Measurements from ENCODE around the gene CDHR3.

The CDHR3 gene

DNA sequence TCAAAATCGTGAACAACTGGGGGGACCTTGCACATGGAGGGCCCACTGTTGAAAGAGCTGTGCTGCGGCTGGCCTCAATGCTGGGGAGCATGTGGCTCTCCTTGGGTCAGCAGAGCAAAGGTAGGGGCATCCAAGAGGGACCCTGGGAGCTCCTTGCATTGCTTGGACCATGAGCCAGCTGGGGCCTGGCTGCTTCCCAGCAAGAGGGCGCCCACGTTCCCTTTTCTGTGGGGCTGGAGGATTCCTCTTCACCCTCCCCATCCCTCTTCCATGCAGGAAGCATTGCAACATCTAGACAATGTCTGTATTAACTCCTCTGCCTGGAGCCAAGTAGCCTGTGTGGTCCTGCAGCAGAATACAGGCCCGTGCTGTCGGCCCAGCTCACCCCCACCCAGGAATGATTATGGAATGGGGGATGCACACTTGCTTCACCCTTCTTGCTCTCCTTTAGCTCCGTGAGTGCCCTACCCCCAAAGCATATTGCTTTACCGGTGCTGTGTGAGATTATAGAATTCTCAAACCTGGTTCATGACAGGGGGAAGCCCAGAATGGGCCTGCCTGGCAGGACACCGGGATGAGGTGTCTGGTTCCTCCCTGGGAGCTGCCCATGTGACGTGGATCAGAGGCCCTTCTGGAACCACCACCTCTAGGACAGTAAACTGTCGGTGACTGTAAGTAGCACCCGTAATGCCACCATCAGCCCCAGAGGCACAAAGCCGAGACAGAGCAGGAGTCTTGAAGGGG, 87.1 kb downstream of the CDHR3 start:
- no peak for DNase-seq (ENCODE audit: low spot score)

DNA sequence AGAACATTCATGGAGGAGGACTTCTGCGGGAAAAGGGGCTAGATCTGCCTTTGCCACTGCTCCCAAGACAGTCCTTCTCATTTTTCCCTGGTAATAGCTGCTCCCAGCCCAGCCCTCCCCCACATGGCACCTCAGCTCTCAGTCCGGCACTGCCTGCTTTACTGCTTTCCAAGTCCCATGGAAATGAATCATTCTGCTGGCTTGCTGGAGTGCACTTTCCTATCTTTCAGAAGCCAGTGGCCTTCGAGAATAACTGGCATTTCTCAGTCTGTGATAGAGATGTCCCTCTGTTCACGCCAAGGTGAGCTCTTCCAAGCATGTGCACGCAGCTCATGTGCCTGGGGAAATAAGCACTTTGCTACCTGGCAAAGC, 87.7 kb downstream of the CDHR3 start:
- DNase-seq (ENCODE audit: low spot score), result no peak

DNA sequence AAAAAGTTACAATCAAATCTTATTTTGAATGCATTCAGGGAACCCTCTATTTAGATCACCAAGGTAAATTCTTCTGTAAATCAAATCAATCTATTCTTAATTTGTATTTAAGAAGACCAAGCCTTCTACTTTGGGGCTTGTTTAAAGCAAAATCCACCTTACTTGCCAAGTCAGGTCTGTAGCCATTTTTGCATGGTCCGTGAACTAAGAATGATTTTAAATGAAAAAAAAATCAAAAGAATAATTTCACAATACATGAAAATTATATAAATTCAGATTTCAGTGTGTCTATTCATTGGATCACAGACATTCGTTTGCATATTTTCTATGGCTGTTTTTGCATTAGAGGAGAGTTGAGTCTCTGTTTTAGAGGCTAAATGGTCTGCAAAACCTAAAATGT, 89.6 kb downstream of the CDHR3 start:
- DNase-seq (ENCODE audit: low spot score), result no peak

DNA sequence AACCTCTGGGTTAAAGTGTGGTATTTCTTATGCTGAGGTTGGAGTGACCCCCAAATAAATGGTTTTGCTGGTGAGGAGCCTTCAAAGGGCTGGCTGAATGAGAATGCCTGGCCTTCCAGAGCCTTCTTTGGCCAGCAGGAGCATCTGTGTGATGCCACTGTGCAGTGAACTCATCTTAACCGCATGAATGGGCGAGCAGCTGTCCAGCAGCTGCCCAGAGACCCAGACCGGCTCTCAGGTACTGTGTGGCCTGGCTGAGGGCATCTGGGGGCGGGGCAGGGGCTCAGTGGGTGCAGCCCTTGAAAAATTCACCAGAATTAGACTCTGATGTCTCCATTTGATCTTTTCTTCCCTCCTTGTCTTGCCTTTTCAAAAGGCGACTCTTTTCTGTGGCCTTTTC, 90.0 kb downstream of the CDHR3 start:
- no peak for DNase-seq (ENCODE audit: low spot score)

DNA sequence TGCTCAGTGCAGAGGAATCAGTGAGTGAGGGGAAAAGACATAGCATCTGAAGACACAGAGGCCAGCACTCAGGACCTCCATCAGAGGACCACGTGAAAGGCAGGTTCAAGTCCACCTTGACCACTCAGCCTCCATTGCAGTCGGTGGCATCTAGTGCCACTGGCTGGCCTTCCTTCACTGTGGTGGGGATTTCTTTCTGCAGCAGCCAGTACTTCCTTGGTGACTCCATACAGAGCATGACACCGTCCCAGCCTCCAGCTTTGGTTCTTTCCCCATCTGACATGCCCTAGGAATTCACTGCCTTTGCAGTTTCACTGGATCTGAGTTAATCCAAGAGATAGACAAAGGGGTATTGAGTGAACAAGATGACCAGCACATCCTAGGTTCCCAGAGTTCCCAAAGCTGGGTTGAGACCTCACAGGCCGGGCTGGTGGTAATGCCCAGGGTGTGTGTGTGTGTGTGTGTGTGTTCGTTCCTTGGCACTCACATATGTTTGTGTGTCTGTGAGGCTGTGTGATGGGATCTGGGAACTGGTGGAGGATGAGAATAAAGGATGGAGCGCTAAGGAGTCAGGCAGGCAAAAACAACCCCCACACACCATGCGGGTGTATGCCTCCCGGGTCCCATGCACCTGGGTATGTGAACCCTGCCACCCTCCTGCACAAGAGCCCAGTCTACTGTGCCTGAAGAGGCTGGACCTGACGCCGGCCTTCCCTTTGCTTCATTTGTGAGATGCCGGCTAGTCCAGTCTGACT, 91.3 kb downstream of the CDHR3 start:
- DNase-seq (ENCODE audit: low spot score), result no peak

DNA sequence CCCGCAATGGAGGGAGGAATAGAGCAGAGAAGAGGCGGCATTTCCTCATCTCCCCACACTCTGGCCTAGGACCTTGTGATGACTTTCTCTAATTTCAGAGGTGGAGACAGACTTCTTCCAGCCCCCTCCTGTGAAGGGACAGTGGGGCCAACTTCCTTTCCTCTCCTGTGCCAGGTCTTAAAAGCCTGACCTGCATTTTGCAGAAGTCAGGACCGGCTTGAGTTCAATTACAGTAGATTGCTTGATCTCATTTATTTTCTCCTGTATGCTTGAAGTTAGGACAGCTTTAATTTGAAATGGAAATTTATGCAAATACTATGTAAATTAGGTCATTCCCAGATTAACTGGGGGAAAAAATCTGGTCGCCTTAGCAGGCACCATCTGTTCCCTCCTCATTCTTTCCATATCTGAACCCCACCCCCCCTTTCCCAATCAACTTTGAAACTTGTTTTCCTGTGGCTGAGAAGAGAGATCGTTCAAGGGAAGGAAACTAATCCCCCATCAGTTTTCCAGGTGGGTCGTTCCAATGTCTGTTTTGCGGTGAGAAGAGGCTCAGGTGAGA, 92.0 kb downstream of the CDHR3 start:
- no peak for DNase-seq (ENCODE audit: low spot score)

DNA sequence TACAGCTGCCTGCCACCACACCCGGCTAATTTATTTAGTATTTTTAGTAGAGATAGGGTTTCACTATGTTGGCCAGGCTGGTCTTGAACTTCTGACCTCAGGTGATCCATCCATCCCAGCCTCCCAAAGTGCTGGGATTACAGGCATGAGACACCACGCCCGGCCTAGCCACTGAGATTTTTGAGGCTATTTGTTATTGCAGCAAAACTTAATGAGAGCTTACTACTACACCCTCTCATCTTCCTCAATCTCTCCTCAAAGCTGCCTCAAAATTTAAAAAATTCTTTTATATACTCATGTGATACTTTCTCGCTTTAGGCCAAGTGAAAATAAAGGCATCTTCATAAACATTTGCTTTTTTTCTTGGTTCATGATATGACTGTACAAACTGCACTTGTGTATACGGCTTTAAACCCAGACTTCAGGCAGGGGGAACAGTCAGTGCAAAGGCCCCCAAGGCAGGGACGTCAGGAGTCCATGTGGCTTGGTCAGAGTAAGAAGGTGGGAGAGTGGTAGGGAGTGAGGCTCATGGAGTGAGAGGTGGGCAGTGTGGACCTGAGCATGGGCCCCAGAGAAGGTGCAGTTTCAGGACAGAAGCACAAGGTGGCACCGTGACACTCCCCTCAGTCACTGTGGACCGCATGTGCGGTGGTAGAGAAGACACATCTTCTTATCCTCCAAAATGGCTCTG, 93.6 kb downstream of the CDHR3 start:
- peak; percentile 80 for DNase-seq (ENCODE audit: low spot score)

DNA sequence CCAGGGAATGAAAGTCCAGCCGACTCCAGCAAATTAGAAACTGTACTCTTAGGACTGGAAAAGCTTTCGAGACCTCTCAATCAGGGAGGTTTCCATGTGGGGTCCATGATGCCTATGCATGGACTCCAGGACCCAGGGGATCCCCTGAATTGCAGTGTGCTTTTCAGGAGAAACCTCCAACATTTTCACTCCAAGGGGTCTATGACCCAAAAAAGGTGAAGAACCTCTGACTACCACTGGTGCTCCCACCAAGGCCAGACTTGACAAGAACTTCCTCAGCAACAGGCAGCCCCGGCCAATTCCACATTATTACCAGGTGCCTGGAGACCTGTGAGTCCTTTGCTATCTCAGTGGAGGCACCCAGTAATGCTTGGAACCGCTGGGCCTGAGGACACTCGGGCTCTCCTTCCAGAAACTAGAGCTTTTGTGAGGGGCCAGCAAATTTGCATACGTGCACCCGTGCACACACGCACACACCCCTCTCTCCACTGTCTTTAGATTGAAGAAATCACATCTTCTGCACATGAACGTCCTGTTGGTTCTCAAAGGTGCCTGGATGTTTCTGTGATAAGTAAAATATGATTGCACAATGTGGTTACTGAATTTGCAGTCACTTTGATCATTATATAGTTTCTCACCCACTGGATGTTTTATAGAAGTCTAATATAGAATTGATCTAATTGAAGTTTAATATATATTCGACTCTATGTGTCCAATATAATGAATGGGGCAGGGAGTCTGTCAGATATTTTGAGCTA, 94.3 kb downstream of the CDHR3 start:
- DNase-seq (ENCODE audit: low spot score), result no peak

DNA sequence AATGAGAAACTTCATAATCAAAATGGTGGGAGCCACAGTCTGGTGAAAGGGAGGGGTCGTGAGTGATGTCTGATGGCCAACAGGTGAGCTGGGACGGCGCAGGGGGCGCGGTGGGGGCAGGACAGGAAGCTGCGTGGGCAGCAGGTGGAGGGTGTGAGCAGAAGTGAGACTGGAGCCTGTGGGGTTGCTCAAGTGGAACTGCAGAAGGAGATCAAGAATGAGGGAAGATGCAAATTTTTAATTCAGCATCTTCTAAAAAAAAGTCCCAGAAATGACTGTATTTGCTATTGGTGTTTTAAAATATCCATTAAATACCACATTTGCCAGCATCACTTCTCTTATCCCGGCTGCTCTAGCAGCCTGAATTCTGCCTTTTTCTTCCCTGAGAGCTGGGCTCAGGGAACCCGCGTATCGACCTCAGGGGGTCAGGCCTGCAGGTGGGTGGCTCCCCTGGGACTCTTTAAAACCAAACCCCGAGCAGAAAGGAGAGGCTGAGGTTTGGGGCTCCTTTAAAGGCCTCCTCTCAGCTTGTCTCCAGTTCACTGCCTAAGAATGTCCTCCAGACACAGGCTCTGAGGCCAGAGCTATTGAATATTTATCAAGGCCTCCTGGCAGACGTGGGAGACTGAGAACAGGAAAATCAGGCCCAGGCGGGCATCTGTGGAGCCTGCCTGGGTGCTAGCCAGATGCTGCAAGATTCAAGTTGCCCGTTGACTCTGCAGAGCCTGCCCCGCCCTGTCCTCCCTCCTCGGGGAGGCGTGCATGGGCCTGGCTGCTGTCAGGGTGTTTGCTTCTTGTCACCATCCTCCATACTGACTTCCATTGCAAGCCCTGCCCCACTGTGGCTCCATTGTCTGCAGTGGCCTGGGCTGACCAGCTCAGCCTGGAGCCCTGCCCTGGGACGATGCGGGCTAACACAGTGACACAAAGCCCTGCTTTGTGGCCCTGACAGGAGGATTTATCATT, 95.2 kb downstream of the CDHR3 start:
- DNase-seq (ENCODE audit: low spot score), result peak; percentile 70

DNA sequence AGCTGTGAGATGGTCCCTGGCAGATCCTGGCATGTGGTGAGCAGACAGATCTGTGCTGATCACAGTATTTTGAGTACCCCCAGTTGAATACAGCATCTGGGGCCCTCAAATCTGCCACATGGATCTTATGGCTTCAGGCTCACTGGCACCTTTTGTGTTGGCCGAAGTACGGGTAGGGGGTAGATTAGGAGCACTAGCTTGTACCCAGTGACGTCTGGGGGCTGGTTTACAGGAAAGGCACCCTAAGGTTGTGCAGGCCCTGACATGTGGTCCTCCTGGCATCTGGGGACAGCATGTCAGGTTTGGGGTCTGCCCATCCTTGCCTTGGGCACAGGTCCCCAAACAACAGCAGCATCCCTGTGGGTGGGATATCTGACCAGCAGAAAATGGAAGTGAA, 95.9 kb downstream of the CDHR3 start:
- no peak for DNase-seq (ENCODE audit: low spot score)

DNA sequence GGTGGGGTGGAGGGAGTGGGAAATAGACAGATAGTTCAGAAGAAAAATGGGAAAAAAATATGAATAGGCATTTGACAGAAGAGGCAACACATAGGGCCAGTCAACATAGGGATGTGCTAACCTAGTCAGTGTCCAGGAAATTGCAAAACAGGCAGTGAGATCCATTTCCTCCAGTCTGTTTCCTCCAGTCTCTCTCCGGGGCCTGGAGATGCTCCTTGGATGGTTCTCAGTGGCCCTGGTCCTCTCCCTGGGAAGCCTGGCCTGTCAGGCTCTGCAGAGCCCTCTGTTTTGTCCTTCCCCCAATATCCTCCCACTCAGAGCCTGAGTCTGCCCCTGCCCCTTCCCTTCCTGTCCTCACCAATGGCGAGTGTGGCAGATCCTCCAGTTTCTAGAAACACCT, 96.5 kb downstream of the CDHR3 start:
- no peak for DNase-seq (ENCODE audit: low spot score)

DNA sequence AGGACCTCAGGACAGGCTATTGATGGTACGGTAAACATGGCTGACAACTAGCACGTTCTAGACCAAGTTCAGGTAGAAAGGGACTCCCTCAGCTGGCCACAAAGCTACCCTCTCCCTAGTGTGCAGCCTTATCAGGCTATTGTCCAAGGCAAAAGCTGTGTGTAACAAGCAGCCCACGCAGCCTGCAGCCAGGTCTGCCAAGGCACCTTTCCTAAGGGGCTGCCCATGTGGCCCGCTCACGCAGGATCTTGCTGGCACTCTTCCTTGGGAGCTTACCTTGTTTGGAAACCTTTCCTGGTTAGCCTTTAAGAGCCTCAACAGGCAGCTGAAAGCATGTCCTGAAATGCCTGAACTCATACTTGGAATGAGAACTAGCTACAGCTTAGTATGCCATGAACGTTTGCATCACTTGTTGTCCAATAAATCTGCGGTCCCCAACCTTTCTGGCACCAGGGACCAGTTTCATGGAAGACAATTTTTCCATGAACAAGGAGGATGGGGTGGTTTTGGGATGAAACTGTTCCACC, 97.4 kb downstream of the CDHR3 start:
- DNase-seq (ENCODE audit: low spot score), result no peak

DNA sequence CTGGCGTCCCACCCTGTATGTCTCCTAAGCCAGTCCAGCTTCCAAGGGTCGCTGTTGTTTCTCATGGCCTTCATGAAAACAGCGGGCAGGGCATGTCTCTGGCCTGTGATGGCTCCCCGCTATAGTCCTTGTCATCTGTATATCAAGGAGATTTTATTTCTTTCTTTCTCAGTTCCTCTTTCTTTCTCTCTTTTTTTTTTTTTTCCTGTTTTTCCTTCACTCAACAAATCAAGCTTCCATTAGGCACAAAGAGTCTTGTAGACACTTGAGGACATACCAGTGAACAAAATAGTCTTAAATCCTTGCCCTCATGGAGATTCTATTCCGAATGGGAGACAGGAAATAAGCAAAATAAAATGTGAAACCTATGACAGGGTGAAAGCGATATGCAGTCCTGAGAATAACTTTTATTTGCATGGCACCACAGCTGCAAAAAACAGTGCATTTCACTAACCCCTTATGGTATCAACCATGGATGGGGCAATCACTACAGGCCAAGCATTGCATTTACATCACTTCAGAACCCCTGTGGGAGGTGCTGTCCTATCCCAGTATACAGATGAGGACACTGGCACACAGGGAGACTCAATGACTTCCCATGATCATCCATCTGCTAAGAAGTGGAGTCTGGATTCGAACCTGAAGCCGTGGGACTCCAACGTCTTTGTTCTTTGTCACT, 98.4 kb downstream of the CDHR3 start:
- no peak for DNase-seq (ENCODE audit: low spot score)

DNA sequence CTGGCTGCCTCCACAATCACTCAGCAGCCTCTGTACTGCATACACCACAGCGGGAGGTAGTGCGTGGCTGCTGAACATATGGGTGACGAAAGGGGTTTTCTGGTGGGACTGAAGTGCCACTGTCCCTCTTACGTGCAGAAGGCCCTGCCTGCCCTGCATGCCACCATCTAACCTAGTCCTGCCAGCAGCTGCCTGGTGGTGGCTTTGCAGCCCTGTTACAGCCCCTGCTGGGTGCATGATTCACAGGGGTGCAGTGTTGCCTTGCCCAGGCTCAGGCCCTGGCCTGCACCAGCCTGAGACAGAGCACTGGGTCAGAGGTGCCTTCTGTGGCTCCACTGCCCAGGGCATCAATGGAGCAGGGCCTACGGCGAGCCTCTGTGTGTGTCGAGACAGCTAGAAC, 98.9 kb downstream of the CDHR3 start:
- DNase-seq (ENCODE audit: low spot score), result no peak

DNA sequence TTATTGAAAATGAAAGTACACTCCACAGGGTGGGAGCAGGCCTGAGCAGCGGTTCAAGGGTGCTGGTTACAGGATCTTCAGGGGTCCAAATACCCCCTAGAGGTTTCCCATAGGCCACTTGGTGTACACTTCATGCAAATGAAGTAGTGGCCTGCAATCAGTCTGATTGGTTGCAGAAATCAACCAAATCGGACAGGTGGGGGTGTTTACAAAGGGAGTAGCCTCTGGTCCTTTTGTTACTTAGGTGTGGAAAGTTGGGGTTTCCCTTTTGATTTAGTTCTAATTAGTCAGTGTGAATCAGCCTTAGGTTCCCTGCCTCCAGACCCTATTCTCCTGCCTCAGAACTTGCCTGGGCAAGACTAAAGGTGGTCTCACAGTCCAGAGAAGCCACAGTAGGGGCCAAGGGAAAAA, 99.5 kb downstream of the CDHR3 start:
- DNase-seq (ENCODE audit: low spot score), result no peak

DNA sequence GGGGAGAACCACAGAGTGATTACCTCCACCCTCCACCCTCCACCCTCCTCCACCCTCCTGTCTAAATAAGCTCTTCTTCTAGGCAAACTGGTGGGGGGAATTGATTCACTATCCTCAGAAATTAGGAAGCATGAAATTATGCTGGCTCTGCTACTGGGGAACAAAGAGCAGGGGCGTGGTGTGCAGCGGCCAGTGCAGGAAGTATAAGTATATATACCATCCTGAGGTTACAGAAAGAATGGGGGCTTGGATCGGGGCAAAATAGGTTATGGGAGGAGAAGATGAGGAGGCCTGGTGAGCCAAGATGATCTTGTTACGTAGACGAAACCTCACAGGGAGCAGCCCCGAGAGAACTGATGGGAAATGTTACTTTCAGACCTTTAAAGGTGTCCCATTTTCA, 100.0 kb downstream of the CDHR3 start:
- no peak for DNase-seq (ENCODE audit: low spot score)

DNA sequence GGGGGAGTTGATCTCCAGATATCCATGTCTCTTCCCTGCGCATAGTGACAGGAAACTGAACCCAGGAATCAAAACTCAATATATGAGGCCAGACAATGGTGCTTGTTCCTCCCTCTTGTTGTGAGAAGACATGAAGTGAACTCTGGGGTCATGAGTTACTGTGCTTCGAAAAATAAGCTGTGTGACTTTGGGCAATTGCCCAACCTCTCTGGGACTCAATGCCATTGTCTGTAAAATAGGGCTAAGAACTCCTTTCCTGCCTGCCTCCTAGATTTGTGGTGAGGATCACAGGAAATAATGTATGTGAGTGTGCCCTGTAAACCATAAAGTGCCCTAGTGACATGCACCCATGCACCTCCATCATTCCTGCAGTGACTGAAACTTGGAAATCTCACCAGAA, 100.6 kb downstream of the CDHR3 start:
- no peak for DNase-seq (ENCODE audit: low spot score)

DNA sequence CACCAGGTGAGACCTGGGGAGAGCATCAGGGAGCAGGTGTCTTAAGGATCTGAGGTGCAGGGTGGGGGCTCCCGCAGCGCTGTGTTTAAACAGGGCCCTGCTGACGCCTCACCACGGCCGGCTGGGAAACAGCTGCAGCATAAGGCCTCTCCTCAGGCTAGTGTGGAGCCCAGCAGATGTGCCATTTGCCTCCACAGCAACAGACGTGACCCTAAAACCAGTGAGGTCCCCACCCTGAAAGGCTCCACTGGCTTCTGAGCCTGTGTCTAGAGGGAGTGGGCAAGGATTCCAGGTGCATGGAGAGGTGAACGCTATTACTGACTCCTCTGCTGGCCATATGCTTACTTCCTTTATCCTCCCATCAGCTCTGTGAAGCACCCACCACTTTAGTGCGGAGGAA, 101.3 kb downstream of the CDHR3 start:
- no peak for DNase-seq (ENCODE audit: low spot score)

DNA sequence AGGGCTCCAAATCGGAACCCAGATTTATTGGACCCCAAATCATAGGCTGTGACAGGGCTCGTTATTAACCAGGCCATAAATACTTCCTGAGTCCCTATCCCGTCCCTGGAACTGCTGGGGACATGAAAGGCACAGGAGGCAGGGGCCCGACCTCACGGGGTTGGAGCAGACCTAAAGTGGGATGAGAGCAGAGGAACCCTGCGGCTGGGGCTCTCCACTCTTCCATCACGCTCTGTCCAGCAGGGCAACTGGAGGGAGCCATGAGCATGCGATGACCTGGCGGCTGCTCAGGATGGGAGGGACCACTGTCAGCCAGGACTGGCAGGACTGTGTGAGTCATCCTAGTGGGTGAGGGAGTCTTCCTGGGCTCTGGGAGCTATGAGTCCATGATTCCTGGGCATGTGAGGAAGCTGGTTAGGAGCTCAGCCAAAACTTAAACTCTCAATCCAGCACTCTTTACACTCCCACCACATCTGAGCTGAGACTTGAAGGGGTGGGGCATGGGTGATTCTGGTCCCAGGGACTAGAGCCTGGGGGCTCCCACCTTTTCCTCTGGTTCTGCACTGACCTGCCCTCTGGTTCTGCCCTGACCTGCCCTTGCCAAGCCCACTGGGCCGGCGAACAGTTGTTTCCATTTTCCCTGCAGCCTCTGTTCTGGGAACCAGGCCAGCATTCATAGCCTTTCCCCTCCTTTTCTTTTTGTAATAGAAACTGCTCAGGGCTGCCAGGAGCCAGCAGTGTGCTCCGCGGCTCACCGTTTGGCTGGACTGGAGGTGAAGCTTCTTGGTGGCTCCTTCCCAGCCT, 101.9 kb downstream of the CDHR3 start:
- DNase-seq (ENCODE audit: low spot score), result peak; percentile 34
